ENCODE measurements around the gene ZDHHC6.

DNA sequence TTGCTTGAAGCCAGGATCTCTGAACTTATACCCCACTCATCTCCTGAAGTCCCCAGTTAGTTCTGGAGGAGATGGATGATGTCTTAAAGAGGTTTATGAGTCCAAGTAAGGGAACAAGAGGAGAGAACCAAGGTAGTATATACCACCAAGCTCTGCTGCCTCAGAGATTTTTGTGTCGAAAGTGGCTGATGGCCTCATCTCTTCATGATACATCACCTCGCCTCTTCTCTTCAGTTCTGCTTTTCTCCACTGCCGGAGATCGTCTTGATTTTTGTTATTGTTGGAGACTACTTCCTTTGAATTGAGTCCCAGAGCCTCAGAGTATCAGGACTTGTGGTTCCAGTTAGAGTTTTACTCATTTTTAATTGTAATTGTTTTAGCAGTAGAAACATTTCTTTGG is 2.2 kb upstream of the ZDHHC6 start:
- TF ChIP-seq CTCF (IDR thresholded peaks at IDR 0.05) (no peak), EZH2 (IDR thresholded peaks at IDR 0.05; ENCODE audit: borderline replicate concordance, insufficient read depth, low read depth, low read length, poor library complexity, severe bottlenecking) (no peak)

Measured in B cell (primary cell).